Measurements from ENCODE around the gene SPEG. TPM values are rescaled to one million over a fixed set of nuclear protein-coding genes. Genes with fewer than 3 reads are reported as not detected.

The SPEG gene
- total and polyA plus RNA-seq, 2 of the 13 experiments (the other 11 are each of a cell fraction or from before 2014, with no cell fraction given) = 0.18 to 0.24 TPM

- TF ChIP-seq ZNF777 (CRISPR knock-in tag; IDR thresholded peaks at IDR 0.05) (no peak), KLF6 (CRISPR knock-in tag; IDR thresholded peaks at IDR 0.05) (no peak), SP140L (CRISPR knock-in tag; IDR thresholded peaks at IDR 0.05; ENCODE audit: borderline replicate concordance) (no peak), ZNF264 (CRISPR knock-in tag; IDR thresholded peaks at IDR 0.05) (no peak), AGO1 (IDR thresholded peaks at IDR 0.05; ENCODE audit: low read depth, low read length, poor library complexity, severe bottlenecking) (peak; percentile 33), RBM22 (optimal IDR thresholded peaks at IDR 0.05; ENCODE audit: low read length) (no peak), IRF2 (CRISPR knock-in tag; IDR thresholded peaks at IDR 0.05) (no peak), GABPA (IDR thresholded peaks at IDR 0.05; ENCODE audit: low read depth, low read length) (no peak), GABPA (CRISPR knock-in tag; IDR thresholded peaks at IDR 0.05; ENCODE audit: low read depth) (peak; percentile 55), ZNF687 (CRISPR knock-in tag; IDR thresholded peaks at IDR 0.05) (peak; percentile 35), AKNA (CRISPR knock-in tag; IDR thresholded peaks at IDR 0.05; ENCODE audit: borderline replicate concordance) (no peak), CREB1 (IDR thresholded peaks at IDR 0.05) (no peak), CREB1 (CRISPR knock-in tag; IDR thresholded peaks at IDR 0.05) (no peak), ARID3A (IDR thresholded peaks at IDR 0.05; ENCODE audit: low read depth, low read length) (no peak), HNF4A (CRISPR knock-in tag; IDR thresholded peaks at IDR 0.05) (no peak), ZSCAN9 (CRISPR knock-in tag; IDR thresholded peaks at IDR 0.05; ENCODE audit: borderline replicate concordance) (no peak), ZNF205 (CRISPR knock-in tag; IDR thresholded peaks at IDR 0.05) (no peak), SMYD3 (CRISPR knock-in tag; IDR thresholded peaks at IDR 0.05) (no peak), ZXDC (CRISPR knock-in tag; IDR thresholded peaks at IDR 0.05) (no peak)
These were observed 102.3 kb downstream of the SPEG start (continued) for GRCh38 chr2:219536967-219537366.
